Measurements from ENCODE around the gene FCAMR.
A peak's percentile ranks its signal among the peaks of the same experiment; 100 is the strongest.

GRCh38 chr1:207007352-207008033 is 37.2 kb upstream of the FCAMR start:
- TF ChIP-seq CTCF (IDR thresholded peaks at IDR 0.05) (no peak), POLR2A (IDR thresholded peaks at IDR 0.05) (peak in 1 of 2 donors; percentile 42)
